ENCODE results near the gene CD59.
"Not testable (repeated sequence)": the region's sequence is repeated elsewhere in the genome, so short reads cannot be mapped to it uniquely, and the experiment has no call there.

CD59 gene

DNA sequence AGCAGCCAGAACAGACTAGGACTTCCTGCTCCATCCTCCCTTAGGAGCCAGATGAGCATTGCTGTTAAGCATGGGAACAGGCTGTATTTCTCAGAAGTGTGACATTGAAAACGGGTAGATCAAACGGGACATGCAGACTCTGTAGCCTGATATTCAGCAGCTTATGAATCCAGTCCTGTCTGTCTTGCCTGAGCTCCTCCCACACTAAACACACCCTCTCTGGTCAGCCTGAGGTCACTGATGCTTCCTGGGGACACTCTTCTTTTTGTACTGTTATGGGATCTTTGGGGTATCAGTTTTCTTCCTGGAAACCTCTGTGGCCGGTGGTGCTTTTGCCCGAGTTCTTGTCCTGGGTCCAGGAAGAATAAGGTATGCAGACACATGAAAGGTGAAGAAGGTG is 71.4 kb downstream of the CD59 start:
- no peak for DNase-seq

DNA sequence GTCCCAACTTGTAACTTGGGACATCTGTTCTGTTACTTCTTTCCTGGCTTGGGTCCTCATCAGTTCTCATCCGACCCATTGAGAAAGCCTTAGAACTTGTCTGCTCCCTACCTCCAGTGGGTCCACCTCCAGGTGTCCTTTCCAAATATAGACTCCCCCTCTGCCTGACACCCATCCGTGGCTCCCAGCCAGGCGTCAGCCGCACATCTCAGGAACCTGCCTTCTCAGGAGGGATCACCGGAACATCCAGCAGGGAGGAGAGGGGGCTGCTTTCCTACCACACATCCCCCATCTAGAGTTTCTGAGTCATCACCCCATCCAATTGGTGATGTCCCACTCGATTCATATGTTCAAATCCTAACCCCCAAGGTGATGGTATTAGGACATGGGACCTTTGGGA is 72.1 kb downstream of the CD59 start:
- DNase-seq, result no peak

- no peak for DNase-seq
Observed at GRCh38 chr11:33663121-33663520, 73.1 kb downstream of the CD59 start.

DNA sequence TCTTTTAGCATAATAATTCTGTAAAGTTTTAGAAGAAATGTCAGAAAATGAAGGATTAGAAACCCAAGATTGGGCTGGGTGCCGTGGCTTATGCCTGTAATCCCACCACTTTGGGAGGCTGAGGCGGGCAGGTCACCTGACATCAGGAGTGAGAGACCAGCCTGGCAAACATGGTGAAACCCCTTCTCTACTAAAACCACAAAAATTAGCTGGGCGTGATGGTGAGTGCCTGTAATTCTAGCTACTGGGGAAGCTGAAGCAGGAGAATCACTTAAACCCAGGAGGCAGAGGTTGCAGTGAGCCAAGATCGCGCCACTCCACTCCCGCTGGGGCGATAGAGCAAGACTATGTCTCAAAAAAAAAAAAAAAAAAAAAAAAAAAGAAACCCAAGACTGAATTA is 74.7 kb downstream of the CD59 start:
- not testable (repeated sequence) for DNase-seq

GRCh38 chr11:33660962-33661361 is 75.3 kb downstream of the CD59 start:
- DNase-seq, result no peak

GRCh38 chr11:33659370-33660139 is 76.7 kb downstream of the CD59 start:
- DNase-seq, result no peak

DNA sequence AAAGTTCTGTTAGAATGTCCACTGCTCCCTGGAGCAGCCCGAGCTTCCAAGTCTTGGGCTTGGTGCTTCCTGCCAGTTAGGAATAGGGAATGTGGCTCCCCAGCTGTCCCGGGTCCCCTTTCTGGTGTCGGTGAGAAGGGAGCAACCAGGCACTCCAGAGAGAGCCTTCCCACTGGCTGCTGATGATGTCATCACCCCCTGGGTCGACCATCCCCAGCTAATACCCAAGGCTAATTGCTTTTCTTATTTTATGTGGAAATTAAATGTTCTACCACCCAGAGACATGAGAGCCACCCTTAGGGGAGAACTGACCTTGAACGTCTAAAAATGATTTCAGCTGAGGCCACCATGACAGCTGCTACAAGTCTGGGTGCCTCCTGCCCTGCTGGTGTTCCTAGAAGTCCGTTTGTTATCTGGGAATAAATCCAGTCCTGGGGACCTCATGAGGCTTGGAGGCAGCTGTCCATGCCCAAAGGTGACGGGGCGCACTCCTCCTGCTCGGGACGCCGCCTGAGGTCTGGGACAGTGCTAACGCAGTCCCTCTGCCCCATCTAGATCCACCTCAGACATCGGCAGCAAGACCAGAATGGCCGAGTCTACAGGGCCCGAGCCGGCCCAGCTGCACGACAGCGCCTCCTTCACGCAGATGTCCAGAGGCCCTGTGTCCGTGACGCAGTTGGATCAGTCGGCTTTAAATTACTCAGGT is 77.9 kb downstream of the CD59 start:
- DNase-seq, result no peak

- DNase-seq, result no peak
Observed at GRCh38 chr11:33657757-33658156, 78.5 kb downstream of the CD59 start.

GRCh38 chr11:33656768-33657167 is 79.5 kb downstream of the CD59 start:
- no peak for DNase-seq

DNA sequence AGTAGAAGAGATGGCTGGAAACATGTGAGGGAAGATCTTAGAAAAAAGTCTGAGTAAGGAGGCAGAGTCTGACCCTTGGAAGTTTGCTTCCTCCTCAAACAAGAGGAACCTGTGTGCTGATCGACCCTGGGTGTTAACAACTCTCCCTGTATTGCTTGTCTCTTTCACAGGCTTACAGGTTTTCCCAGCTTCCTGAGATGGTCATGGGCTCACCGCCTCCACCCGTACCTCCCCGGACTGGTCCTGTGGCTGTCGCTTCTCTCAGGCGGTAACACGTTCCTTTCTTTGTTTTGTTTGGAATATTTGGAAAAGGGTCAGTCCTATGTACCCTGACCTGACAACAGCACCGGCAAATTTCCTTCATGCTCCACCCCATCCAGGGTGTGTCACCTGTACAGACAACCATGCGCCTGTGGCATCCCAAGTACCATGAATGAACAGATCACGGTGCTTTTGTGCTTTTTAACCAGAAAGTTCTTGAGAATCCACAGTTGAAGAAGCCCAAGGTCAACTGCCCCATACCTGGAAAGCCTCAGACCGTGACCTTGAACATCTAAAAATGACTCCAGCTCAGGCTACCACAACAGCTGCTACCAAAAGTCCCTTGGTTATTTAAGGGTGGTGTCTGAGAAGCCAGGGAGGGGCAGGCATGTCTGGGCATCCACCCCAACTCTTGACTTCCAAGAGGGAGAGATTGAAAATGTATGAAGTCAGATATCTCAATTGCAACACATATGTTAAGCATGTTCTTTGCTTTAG is 80.2 kb downstream of the CD59 start:
- no peak for DNase-seq

DNA sequence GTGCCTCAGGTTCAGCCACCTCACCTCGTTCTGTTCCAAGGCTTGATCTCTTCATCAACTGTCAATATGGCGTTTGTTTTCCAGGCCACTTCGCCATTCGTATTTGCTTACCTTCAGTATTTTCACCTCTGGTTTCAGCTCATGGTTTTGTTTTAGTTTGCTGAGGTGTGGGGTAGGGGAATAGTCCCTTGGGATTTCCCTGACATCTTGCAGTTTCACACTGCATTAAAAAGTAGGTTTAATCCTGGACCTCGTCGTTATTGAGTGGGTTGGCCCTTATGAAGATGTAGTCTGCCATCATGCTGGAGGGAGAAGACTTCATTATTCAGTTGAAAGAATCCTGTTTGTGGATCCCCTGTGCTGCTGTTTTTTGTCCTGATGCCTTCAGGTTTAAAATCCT is 81.6 kb downstream of the CD59 start:
- no peak for DNase-seq
